Stimulated activated naive CD8-positive, alpha-beta T cell treated with anti-CD3 and anti-CD28 coated beads, Interleukin-15, Interleukin-2, amounts not matched to agents 100 U/mL and 50 U/mL, for 24 hours (primary cell): ENCODE data around the gene ADM5.

Source experiments
- ATAC-seq: fragments of 150-1000 bp; cut with Tn5 transposase; one replicate; pipeline ENCODE4 v1.10.0; 2021
- DNase-seq: peaks from one replicate; pipeline ENCODE4 v3.0.0; 2021

Gene ADM5

DNA sequence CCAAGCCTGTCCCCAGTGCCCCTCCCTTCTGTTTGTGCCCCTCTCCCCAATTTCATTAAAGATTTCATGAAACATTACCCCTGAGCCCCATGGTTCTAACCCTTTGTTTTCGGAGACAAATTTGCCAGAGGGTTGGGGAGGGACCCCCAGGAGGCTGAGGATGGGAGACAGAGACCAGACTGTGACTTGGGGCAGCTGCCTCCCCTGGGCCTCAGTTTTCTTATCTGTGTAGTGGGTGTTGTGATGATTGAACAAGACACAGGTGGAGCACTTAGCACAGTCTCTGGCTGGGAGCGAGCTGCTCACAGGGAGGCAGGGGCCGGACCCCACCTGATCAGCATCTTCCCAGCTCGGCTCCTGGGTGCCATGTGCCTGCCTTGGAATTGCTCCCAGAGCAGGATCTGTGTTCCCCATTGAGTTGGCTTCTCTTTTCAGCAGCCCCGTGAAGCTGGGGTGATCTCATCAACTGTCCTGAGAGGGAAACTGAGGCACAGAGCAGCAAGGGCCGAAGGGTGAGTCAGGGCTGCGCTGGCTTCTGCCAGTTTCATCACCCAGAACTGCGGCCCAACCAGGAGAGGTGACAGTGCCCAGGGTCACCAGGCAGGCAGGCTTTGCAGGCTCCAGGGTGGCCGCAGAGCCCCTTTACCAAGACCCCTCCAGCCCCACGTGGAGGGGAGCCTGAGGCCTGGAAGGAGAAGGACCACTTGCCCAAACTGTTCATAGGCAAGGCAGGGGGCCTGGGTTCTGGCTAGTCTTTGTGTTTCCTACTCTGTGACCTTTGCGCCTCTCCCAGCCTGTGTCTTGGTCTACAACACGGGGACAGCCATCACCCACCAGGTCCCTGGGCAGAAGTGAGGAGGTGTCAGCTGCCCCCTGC is 30.6 kb upstream of the ADM5 start:
- no peak for DNase-seq
- no peak for ATAC-seq

DNA sequence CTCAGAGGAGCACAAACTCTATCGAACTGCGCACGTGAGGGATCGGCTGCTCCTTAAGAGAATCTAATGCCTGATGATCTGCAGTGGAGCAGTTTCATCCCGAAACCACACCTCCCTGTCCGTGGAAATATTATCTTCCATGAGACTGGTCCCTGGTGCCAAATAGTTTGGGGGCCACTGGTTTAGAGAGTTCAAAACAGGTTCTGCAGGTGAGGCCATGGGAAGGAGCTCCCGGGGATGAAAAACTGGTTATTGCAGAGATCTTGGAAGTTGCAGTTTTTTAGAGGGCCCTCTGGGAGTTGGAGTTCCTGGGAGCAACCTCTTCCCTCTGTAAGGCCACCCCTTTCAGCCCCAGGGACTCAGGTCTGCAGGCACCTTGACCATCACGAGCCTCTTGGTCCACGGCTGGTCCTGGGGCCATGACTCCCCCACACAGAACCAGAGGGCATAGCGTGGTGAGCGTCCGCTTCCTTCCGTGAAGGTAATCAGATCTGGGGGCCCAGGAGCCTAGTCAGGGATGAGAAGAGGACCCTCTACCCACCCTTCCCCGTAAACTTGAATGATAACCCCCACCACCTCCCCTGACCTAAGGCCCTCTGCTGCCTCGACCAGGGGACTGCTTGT is 28.9 kb upstream of the ADM5 start:
- ATAC-seq (no peak), DNase-seq (no peak)

DNA sequence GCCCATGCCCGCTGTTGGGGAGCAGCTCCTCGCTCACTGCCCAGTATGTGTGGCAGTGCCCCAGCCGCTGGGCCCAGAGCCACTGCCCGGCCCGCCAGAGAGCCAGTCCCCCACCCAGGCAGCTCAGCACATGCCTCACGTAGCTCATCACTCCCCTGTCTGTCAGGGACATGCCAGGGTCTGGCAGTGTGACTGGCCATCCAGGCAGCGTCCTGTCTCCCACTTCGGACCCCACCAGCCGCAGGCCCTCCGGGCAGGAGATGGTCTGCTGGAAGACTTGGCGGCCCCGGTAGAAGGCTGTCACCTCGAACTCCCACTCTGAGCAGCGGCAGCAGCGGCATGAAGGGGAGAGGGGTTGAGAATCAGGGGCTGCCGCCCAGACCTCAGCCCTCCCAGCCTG is 27.4 kb upstream of the ADM5 start:
- no peak for ATAC-seq

DNA sequence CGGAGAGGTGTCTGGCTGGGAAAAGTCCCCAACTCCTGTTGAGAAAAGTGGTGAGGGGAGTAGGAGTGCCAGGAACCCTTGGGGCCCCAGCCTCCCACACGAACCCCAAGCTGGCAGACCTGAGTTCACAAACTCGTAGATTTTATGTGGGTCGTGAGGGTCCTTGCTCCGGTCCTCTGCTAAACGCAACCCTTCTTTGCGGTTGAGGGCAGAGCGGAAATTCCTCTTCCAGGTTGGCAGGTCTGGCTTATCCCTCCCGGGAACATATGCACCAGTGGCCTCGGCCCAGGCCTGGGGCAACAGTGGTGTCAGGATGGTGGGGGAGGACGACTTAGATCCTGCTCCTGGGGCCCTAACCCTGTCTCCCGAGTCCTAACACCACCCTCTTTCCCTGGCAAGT is 26.2 kb upstream of the ADM5 start:
- no peak for ATAC-seq
- DNase-seq, result no peak

More for the DNA sequence above, 27.4 kb upstream of the ADM5 start:
- no peak for DNase-seq

DNA sequence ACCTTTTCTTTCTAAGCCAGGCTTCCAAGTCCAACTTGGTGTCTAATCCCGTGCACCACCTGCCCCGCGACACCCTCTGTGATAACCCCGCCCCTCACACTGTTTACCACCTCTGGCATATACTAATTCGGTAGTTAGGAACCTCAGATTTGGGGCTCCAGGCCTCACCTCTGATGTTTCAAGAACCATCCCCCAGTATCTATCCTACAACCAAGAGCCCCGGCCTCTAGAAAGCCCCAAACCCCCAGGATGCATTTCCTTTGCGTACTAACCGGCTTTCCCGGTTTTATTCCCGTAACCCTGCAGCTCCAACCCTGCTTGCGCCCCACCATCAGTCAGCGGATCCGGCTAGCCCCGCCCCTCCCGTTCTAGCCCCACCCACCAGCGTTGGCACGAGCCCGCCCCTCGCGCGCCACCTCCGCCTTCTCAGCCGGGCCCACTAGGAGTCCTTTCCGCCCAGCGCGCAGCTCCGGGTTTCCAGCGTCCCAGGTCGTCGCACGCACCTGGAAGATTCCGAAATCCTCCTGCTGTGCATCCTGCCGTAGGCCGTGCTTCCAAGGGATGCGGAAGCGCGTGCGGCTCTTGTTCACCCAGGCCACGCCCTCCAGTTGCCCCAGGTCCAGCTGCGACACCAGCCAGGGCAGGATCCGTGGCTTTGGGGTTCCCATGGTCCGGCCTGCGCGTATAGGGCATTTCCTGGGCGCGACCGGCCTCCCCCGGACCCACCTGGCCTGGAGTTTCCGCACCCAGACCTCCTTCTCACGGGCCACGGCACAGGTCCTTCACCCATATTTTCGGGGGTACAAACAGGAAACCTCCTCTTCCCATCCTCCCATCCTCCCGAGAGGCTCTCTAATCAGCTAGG is 25.0 kb upstream of the ADM5 start:
- DNase-seq (peak; percentile 95), ATAC-seq (peak; percentile 65)

DNA sequence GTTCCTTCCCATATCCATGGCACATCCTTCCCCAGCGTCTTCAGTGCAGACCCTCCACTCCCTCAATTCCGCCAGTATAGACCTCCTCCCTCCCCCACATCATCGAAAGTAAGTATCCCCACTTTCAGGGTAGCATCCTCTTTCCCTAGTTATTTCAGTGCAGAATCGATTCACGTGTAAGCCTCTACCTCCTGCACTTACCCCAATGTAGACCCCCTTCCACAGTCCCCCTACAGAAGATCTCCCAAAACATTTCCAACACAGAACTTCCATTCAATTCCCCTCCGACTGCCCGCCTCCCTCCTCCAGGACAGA is 24.4 kb upstream of the ADM5 start:
- ATAC-seq (no peak), DNase-seq (no peak)

DNA sequence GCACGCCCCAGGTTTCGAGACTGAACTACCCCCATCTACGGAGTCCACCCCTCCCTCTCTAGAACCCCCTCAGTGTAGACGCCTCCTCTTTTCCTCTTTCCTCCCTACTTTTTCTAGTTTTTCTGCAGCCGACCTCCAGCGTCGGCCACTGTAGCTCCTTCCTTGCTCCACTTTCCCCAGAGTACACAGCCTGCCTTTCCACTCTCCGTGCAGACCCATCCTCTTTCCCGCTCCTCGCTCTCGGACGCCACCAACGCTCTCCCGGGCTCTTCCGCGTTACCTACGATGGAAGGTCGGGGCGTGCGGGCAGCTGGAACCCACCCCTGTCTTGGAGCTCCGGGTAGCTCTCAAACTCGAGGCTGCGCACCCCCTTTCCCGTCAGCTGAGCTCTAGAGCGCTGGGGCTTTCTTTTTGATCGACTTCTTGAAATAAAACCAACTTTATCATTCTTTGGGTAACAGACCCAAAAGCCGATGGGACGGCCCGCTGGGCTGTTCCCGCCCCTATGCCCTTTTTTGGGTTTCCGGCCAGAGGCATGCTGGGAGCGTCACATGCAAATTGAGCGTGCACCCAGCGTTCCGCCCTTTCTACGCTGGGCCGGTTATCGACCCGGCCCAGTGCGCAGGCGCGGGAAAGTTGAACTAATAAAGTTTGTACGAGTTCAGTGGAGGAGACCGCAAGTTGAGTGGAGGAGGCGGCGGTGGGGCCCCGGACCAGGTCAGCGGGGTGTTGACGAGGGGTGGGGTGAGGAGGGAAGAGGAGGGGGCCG is 23.9 kb upstream of the ADM5 start, which contains the start of the genes BCL2L12 and IRF3:
Gene BCL2L12, plus strand, starts transcription at position 583 of the 769 bp plus-strand sequence. CDS start 760 bp downstream, outside the sequence.
Gene IRF3, minus strand, starts transcription at position 507 of the 769 bp plus-strand sequence. CDS start 1,019 bp downstream, outside the sequence.
- peak; percentile 92 for ATAC-seq
- DNase-seq, result peak; percentile 100

DNA sequence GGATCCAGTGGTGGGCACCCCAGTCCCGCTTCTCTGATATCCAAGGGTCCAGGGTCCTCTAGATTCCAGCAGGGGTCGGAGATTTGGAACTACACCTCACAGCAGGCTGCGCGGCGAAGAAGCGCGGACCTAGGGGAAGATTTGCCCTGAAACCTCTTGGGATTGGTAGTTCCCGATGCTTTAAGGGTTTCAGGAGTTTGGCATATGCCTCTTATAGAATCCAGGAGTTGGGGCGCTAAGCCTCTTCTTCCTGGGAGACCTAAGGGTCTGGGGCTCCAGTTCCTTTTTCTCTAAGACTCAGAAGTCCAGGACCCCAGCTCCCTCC is 23.3 kb upstream of the ADM5 start:
- ATAC-seq (no peak), DNase-seq (no peak)

DNA sequence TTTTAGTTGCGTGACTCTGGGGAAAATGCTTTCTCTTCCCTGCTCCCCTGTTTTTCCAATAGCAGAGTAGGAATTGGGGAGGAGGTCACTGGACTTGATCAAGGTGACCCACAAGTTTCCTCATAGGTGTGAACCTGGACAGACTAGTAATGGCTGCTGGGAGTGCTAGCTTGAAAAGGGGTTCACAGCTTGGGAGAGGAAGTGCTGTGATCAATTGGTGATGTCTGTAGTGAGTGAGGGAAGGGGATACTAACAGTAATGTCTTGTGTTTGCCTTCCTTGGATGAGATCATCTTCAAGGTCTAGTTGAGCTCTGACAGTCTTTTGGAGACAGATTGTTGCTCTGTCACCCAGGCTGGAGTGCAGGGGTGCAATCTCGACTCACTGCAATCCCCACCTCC is 21.9 kb upstream of the ADM5 start:
- no peak for DNase-seq
- no peak for ATAC-seq

DNA sequence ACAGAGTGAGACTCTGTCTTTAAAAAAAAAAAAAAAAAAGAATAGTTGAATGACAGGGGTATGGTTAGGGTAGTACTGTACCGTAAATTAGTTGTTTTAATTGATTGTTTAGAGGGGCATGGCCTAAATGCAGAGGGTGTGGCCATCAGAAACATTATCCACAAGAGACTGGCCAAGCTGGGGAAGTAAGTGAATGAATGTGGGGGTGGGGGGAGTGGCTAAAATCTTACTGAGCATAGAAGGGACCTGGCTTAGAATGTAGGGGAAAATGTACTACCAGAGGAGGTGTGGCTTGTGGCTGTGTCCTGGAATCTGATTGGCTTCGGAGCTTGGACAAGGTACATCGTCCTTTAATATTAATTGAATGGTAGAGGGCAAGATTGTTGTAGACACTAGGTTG is 19.9 kb upstream of the ADM5 start:
- DNase-seq (no peak), ATAC-seq (no peak)

DNA sequence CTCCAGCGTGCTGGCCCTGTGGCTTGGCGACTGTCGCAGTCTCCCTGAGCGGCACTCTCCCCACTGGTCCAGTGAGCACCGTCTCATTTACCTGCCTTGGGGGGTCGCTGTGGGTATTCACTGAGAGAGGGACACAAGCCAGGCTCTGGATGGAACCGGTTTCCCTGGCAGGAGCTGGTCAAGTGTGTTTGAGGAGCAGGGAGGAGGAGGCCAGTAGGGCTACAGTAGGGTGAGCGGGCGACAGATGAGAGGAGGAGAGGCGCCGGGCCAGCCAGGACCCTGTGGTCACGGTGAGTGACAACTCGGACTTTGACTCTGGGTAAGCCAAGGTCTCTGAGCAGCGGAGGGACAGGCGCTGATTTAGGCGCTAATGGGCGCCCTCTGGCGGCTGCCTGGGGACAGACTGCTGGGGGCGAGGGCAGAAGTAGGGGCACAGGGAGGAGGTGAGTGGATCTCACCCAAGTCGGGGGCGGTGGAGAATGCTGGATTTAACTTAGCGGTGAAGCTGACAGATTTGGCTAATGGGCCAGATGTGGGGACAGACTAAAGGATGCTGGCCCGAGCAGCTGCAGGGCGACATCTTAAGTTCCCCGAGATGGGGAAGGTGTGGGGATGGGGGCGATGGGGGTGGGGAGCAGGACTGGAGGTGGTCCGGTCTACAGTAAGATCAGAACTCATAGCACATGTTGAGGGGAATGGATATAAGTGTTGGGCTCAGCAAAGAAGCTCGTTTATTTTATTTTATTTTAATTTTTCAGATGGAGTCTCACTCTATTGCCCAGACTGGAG is 17.1 kb upstream of the ADM5 start:
- DNase-seq, result peak; percentile 86
- ATAC-seq, result no peak

DNA sequence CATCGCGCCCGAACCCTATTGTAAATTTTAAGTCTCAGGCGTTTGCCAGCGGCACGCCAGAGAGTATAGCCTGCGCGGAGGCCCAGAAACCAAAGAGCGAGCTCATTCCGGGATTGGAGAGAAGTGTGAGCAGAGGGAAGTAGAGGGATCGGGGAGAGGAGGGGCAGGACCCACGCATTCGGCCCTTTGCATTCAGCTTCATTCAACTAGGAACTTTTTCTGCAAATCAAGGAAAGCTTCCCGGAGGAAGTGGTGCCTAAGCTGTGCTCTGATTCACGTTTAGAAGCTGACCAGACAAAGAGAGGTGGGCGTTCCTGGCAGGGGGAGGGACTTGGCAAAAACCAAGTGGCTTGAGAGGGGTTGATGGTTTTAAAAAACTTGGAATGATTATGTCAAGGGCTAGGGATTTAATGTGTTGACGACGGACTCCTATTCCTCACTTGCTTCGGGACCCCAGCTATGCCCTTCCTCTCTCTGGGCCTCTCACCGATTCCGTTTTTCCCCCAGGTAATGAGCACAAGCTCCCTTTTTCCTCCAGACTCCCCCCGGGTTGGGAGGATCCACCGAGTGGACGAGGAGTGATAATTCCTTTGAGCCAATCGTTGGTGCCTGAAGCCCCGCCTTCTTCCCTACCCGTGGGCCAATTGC is 13.1 kb upstream of the ADM5 start:
- peak; percentile 77 for DNase-seq
- no peak for ATAC-seq

DNA sequence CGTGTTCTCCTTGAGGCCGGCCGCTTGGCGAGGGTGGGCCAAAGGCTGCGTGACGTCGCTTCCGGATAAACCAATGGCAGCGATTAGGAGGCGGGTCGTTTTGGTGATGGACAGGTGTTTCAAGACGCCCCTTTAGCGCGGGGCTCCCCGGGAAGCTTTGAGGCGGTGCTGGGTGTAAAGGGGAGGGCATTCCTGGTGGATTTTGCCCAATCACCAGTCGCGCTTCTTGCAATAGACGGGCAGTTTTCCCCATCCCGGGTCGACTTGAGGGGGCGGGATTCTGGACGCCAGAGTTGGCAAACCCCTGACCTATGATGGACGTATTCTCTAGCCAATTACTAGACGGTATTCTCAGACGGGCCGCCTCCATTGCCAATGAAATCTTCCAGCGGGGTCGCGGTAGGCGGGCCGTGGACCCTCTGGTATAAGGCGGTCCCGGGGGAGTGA is 12.6 kb upstream of the ADM5 start:
- DNase-seq (peak; percentile 98), ATAC-seq (peak; percentile 82)

DNA sequence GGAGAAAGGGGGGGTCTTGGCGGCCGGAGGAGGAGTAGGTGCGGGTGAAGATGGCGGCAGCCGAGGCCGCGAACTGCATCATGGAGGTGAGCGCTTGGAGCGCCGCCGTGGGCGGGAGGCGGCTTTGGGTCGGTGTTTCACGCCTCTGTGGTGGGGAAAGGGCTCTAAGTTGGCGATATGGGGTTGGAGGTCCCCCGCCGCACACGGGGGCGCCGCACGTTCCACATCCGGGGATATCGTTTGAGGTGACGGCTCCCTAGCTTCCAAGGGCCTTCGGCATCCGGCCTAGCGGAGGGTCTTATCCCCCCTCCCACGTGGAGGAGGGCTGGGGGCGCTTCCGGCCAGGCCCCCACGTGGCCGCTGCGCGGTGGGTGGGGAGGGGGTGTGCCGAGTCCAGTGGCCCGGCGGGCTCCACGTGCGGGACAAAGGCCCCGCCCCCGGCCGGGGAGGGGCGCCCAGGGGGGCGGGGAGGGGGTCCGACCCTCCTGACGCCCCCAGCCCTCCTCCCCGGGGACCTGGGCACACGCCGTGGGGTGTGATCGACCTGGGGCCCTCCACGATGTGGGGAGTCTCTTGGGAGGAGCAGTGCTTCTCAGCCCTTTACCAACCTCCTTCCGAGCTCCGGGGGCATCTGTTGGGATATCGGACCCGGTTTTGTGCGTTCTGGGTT is 12.0 kb upstream of the ADM5 start, which contains the start of gene PRMT1:
Gene PRMT1, plus strand, starts transcription at position 41 of the 670 bp plus-strand sequence. Its CDS starts 10 bp downstream, at position 51.
- ATAC-seq (no peak), DNase-seq (peak; percentile 66)

DNA sequence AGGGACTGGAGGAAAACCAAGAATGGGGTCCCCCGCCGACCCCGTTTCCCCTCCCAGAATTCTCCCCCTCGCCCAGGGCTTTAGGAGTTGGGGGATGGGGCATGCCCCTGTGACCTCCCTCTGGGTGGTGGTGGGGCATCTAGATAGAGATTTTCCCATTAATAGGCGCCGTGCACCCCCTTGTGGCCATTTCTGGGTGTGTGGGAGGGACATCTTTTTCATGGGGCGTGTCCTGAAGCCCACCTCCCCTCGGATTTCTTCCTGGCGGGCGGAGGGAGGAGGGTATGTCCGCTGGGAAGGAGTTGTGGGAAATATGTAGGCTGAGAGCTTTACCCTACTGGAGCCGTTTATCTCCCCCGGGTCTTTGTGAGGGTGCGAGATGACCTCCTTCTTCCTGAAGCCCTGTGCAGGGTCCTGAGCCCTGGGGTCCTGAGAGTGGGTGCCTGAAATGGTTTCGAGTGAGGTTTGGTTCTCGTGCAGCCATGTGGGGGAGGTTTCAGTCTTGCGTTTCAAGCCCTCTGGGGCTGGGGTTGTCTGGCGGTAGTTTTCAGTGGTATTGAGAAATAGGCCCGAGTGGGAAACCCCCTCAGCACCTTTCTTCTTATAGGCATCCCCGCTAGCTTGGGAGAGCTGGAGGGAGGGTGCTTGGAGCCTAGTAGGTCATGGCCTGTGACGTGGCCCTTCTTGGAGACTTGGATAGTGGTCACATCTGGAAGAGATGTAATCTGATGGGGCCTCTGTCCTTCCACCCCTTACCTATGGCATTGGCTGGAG is 11.3 kb upstream of the ADM5 start:
- ATAC-seq, result peak; percentile 26
- peak; percentile 83 for DNase-seq

DNA sequence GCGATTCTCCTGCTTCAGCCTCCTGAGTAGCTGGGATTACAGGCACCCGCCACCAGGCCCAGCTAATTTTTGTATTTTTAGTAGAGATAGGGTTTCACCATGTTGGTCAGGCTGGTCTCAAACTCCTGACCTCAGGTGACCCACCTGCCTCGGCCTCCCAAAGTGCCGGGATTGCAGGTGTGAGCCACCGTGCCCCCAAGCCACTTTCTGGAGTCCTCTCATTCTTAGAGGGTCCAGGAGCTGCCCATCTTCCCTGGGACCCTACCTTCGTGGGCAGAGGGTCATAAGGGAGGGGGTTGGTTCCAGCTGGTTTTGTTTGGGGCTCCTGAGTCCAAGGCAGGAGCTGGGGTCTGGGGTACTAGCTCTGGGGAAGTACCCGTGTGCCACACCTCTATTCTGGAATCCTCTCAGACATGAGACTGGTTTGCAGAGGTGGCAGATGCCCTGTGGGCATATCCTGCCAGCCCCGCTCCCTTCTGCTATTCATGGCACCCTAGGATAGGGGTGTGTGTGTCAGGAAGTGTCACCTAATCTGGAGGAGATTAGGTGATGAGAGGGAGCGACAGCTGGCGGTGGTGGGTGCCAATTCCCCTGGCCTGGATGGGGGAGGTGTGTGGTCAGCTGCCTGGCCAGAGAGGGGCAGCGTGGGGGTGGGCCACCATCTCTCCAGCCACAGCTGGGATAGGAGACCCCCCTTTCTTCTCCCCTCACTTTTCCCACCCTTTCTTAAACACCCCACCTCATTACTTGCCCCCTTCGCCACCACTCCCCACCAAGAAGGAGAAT is 10.2 kb upstream of the ADM5 start:
- no peak for DNase-seq
- no peak for ATAC-seq

DNA sequence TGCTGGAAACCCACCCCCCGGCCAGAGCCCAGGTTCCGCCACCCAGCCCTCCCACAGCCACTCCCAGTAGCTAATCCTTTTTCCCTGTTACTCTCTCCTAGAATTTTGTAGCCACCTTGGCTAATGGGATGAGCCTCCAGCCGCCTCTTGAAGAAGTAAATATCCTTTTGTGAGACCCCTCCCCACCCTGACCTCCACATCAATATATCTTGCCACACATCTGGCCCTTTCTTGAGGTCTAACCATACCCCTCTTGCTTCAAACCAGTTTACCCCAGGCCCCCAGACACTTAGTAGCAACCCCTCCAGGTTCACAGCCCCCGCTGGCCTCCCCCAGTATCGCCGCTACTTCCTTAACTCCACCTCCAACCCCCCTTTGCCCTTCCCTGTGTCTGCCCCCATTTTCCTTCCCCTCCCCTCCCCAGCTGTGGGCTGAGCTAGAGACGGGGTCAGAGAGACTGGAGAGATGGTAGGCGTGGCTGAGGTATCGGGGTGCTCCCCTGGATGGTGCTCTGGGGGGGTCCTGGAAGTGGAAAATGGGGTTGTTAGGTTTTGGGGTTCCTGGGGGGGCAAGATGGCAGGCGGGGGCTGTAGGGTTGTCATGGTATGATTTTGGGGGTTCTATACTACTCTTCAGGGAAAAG is 9.5 kb upstream of the ADM5 start:
- ATAC-seq (no peak), DNase-seq (no peak)
